ENCODE measurements around the gene TREH.

The TREH gene

GRCh38 chr11:118607401-118608359 is 71.8 kb downstream of the TREH start, which contains the start of gene PHLDB1:
PHLDB1 (plus strand) TSS chr11:118607615; CDS start chr11:118613837, 6,222 bp downstream.
- peaks cover 36% of the 10 kb centered on the region for H3K4me1 ChIP-seq (ENCODE audit: control insufficient read depth, insufficient read depth, low read length, poor library complexity, severe bottlenecking)

More at GRCh38 chr11:118607401-118608359, 71.8 kb downstream of the TREH start, which contains the start of gene PHLDB1:
- Histone ChIP-seq H3K27me3 (replicated peaks; ENCODE audit: control insufficient read depth, insufficient read depth, low read length, poor library complexity, severe bottlenecking) (no peaks in the 10 kb centered on the region), H3K4me3 (ENCODE audit: insufficient read depth, low read depth, low read length, poor library complexity, severe bottlenecking) (peak within 1 kb of the TSS; percentile 77), H3K36me3 (ENCODE audit: control insufficient read depth, insufficient read depth, low read length) (no peaks in the 10 kb centered on the region), H3K27ac (ENCODE audit: insufficient read depth, low read length, poor library complexity, severe bottlenecking) (peak within 1 kb of the TSS; percentile 80), H3K9me3 (ENCODE audit: control insufficient read depth, low read length) (no peaks in the 10 kb centered on the region)
- DNase-seq, result peak; percentile 43 to 52 (median 45)
